ENCODE measurements around the gene BBLN.
"Not testable (repeated sequence)": the region's sequence is repeated elsewhere in the genome, so short reads cannot be mapped to it uniquely, and the experiment has no call there.

BBLN gene

GRCh38 chr9:128124873-128125579 is 35.0 kb upstream of the BBLN start:
- peak; percentile 57 for DNase-seq

- no peak for DNase-seq
These were observed 34.3 kb upstream of the BBLN start for GRCh38 chr9:128125580-128126354.

- DNase-seq: peak; percentile 95
These were observed 32.5 kb upstream of the BBLN start, which contains the start of gene PTGES2 for GRCh38 chr9:128127568-128127989. Gene PTGES2 (minus strand): TSS chr9:128127729. CDS start chr9:128127717, 12 bp downstream.

- DNase-seq: peak; percentile 99
These were observed 31.9 kb upstream of the BBLN start for GRCh38 chr9:128127990-128128835.

GRCh38 chr9:128128836-128129590 is 31.1 kb upstream of the BBLN start:
- DNase-seq: no peak

GRCh38 chr9:128129976-128130590 is 30.0 kb upstream of the BBLN start:
- DNase-seq: not testable (repeated sequence)

GRCh38 chr9:128130651-128131050 is 29.4 kb upstream of the BBLN start:
- DNase-seq: not testable (repeated sequence)

GRCh38 chr9:128131346-128131745 is 28.7 kb upstream of the BBLN start:
- not testable (repeated sequence) for DNase-seq

GRCh38 chr9:128132139-128132538 is 27.9 kb upstream of the BBLN start:
- DNase-seq: peak; percentile 50

GRCh38 chr9:128135561-128135960 is 24.5 kb upstream of the BBLN start:
- not testable (repeated sequence) for DNase-seq

- DNase-seq: no peak
These were observed 23.0 kb upstream of the BBLN start for GRCh38 chr9:128136816-128137793.

- DNase-seq: no peak
These were observed 22.1 kb upstream of the BBLN start for GRCh38 chr9:128138001-128138400.

GRCh38 chr9:128139621-128140020 is 20.4 kb upstream of the BBLN start:
- DNase-seq: no peak

- DNase-seq: no peak
These were observed 18.5 kb upstream of the BBLN start for GRCh38 chr9:128141604-128142003.

- DNase-seq: no peak
These were observed 18.0 kb upstream of the BBLN start for GRCh38 chr9:128142061-128142460.

GRCh38 chr9:128142596-128142995 is 17.5 kb upstream of the BBLN start:
- no peak for DNase-seq

GRCh38 chr9:128143525-128144238 is 16.4 kb upstream of the BBLN start:
- DNase-seq: no peak

- no peak for DNase-seq
These were observed 15.6 kb upstream of the BBLN start for GRCh38 chr9:128144239-128145181.

- no peak for DNase-seq
These were observed 14.5 kb upstream of the BBLN start for GRCh38 chr9:128145536-128145935.
